Stimulated activated naive CD8-positive, alpha-beta T cell treated with anti-CD3 and anti-CD28 coated beads, Interleukin-15, Interleukin-2, amounts not matched to agents 100 ng/mL and 50 ng/mL, for 24 hours (primary cell): ENCODE measurements around the gene PTP4A2.
A peak's percentile ranks its signal among the peaks of the same experiment; 100 is the strongest.

Experiments
- H3K27ac Mint-ChIP-seq: one replicate; pipeline ENCODE4 v1.8.0; 2021; ENCODE audit warnings: mild to moderate bottlenecking, mixed read lengths
- H3K27me3 Mint-ChIP-seq: one replicate; pipeline ENCODE4 v1.8.0; 2021; ENCODE audit warnings: mixed read lengths
- H3K36me3 Mint-ChIP-seq: one replicate; pipeline ENCODE4 v1.8.0; 2021; ENCODE audit warnings: low read depth, mixed read lengths
- H3K4me1 Mint-ChIP-seq: one replicate; pipeline ENCODE4 v1.8.0; 2021; ENCODE audit warnings: low read depth, mixed read lengths
- H3K4me3 Mint-ChIP-seq: one replicate; pipeline ENCODE4 v1.8.0; 2021; ENCODE audit warnings: mild to moderate bottlenecking, mixed read lengths
- H3K9me3 Mint-ChIP-seq: one replicate; pipeline ENCODE4 v1.8.0; 2021; ENCODE audit warnings: mixed read lengths

Gene PTP4A2

GRCh38 chr1:31919591-31919990 is 18.6 kb downstream of the PTP4A2 start:
- Mint-ChIP-seq H3K27ac (no peak overlapping the region), H3K4me3 (no peak overlapping the region), H3K36me3 (peaks cover 63% of the 10 kb centered on the region), H3K27me3 (no peaks in the 10 kb centered on the region), H3K4me1 (peaks cover 68% of the 10 kb centered on the region), H3K9me3 (no peaks in the 10 kb centered on the region)

GRCh38 chr1:31915438-31915837 is 22.7 kb downstream of the PTP4A2 start:
- peaks cover 70% of the 10 kb centered on the region for H3K4me1 Mint-ChIP-seq
- H3K9me3 Mint-ChIP-seq, result no peaks in the 10 kb centered on the region
- no peak overlapping the region for H3K4me3 Mint-ChIP-seq
- peaks cover 87% of the 10 kb centered on the region for H3K36me3 Mint-ChIP-seq
- H3K27ac Mint-ChIP-seq, result no peak overlapping the region
- H3K27me3 Mint-ChIP-seq, result no peaks in the 10 kb centered on the region

- Mint-ChIP-seq H3K27me3 (no peaks in the 10 kb centered on the region), H3K27ac (peak overlapping the region; percentile 39), H3K4me1 (peaks cover 69% of the 10 kb centered on the region), H3K4me3 (no peak overlapping the region), H3K36me3 (peaks cover 92% of the 10 kb centered on the region), H3K9me3 (no peaks in the 10 kb centered on the region)
Observed at GRCh38 chr1:31913968-31914367, 24.2 kb downstream of the PTP4A2 start.

- Mint-ChIP-seq H3K4me1 (peaks cover 59% of the 10 kb centered on the region), H3K27ac (peak overlapping the region; percentile 81), H3K27me3 (no peaks in the 10 kb centered on the region), H3K9me3 (no peaks in the 10 kb centered on the region), H3K36me3 (peaks cover 94% of the 10 kb centered on the region), H3K4me3 (no peak overlapping the region)
Observed at GRCh38 chr1:31912839-31913239, 25.3 kb downstream of the PTP4A2 start.

- Mint-ChIP-seq H3K9me3 (no peaks in the 10 kb centered on the region), H3K27me3 (no peaks in the 10 kb centered on the region), H3K4me3 (no peak overlapping the region), H3K27ac (peak overlapping the region; percentile 81), H3K4me1 (peaks cover 59% of the 10 kb centered on the region), H3K36me3 (peaks cover 94% of the 10 kb centered on the region)
Observed at GRCh38 chr1:31911994-31912780, 26.0 kb downstream of the PTP4A2 start.

- Mint-ChIP-seq H3K36me3 (peaks cover 96% of the 10 kb centered on the region), H3K9me3 (no peaks in the 10 kb centered on the region), H3K27ac (peak overlapping the region; percentile 81), H3K4me1 (peaks cover 56% of the 10 kb centered on the region), H3K27me3 (no peaks in the 10 kb centered on the region), H3K4me3 (peak overlapping the region; percentile 1)
Observed at GRCh38 chr1:31910933-31911332, 27.2 kb downstream of the PTP4A2 start.

- Mint-ChIP-seq H3K9me3 (no peaks in the 10 kb centered on the region), H3K27ac (no peak overlapping the region), H3K4me1 (peaks cover 53% of the 10 kb centered on the region), H3K36me3 (peaks cover 98% of the 10 kb centered on the region), H3K27me3 (no peaks in the 10 kb centered on the region), H3K4me3 (no peak overlapping the region)
Observed at GRCh38 chr1:31909691-31910090, 28.5 kb downstream of the PTP4A2 start.

GRCh38 chr1:31906557-31906956 is 31.6 kb downstream of the PTP4A2 start:
- H3K4me3 Mint-ChIP-seq, result no peak overlapping the region
- H3K36me3 Mint-ChIP-seq, result peaks cover 68% of the 10 kb centered on the region
- H3K27me3 Mint-ChIP-seq, result no peaks in the 10 kb centered on the region
- H3K27ac Mint-ChIP-seq, result no peak overlapping the region
- no peaks in the 10 kb centered on the region for H3K9me3 Mint-ChIP-seq
- peaks cover 33% of the 10 kb centered on the region for H3K4me1 Mint-ChIP-seq

- H3K27ac Mint-ChIP-seq, result peak overlapping the region; percentile 43
- H3K9me3 Mint-ChIP-seq, result no peaks in the 10 kb centered on the region
- H3K4me1 Mint-ChIP-seq, result peaks cover 25% of the 10 kb centered on the region
- no peaks in the 10 kb centered on the region for H3K27me3 Mint-ChIP-seq
- peaks cover 59% of the 10 kb centered on the region for H3K36me3 Mint-ChIP-seq
- H3K4me3 Mint-ChIP-seq, result no peak overlapping the region
Observed at GRCh38 chr1:31905681-31906080, 32.5 kb downstream of the PTP4A2 start.

GRCh38 chr1:31905093-31905509 is 33.1 kb downstream of the PTP4A2 start:
- Mint-ChIP-seq H3K4me3 (no peak overlapping the region), H3K27ac (peak overlapping the region; percentile 4), H3K27me3 (no peaks in the 10 kb centered on the region), H3K4me1 (peaks cover 22% of the 10 kb centered on the region), H3K9me3 (no peaks in the 10 kb centered on the region), H3K36me3 (peaks cover 55% of the 10 kb centered on the region)

- H3K4me1 Mint-ChIP-seq, result peaks cover 16% of the 10 kb centered on the region
- H3K27me3 Mint-ChIP-seq, result no peaks in the 10 kb centered on the region
- H3K4me3 Mint-ChIP-seq, result no peak overlapping the region
- peak overlapping the region; percentile 2 for H3K27ac Mint-ChIP-seq
- H3K36me3 Mint-ChIP-seq, result peaks cover 49% of the 10 kb centered on the region
- H3K9me3 Mint-ChIP-seq, result no peaks in the 10 kb centered on the region
Observed at GRCh38 chr1:31904339-31905092, 33.7 kb downstream of the PTP4A2 start.

- Mint-ChIP-seq H3K27ac (peak overlapping the region; percentile 3), H3K36me3 (peaks cover 29% of the 10 kb centered on the region), H3K27me3 (no peaks in the 10 kb centered on the region), H3K9me3 (no peaks in the 10 kb centered on the region), H3K4me1 (peaks cover 20% of the 10 kb centered on the region), H3K4me3 (no peak overlapping the region)
Observed at GRCh38 chr1:31902510-31902860, 35.7 kb downstream of the PTP4A2 start.

- Mint-ChIP-seq H3K4me3 (no peak overlapping the region), H3K36me3 (peaks cover 24% of the 10 kb centered on the region), H3K4me1 (peaks cover 20% of the 10 kb centered on the region), H3K27me3 (no peaks in the 10 kb centered on the region), H3K9me3 (no peaks in the 10 kb centered on the region), H3K27ac (peak overlapping the region; percentile 50)
Observed at GRCh38 chr1:31901838-31902509, 36.2 kb downstream of the PTP4A2 start.

- Mint-ChIP-seq H3K36me3 (peaks cover 12% of the 10 kb centered on the region), H3K27me3 (no peaks in the 10 kb centered on the region), H3K4me1 (peaks cover 20% of the 10 kb centered on the region), H3K27ac (no peak overlapping the region), H3K4me3 (no peak overlapping the region), H3K9me3 (no peaks in the 10 kb centered on the region)
Observed at GRCh38 chr1:31900790-31901189, 37.4 kb downstream of the PTP4A2 start.

- Mint-ChIP-seq H3K27me3 (no peaks in the 10 kb centered on the region), H3K27ac (no peak overlapping the region), H3K4me3 (no peak overlapping the region), H3K4me1 (peaks cover 18% of the 10 kb centered on the region), H3K9me3 (no peaks in the 10 kb centered on the region), H3K36me3 (no peaks in the 10 kb centered on the region)
Observed at GRCh38 chr1:31897526-31898100, 40.6 kb downstream of the PTP4A2 start.
